ENCODE measurements around the gene GRB7. TPM values are rescaled to one million over a fixed set of nuclear protein-coding genes. Genes with fewer than 3 reads are reported as not detected.

The GRB7 gene
- total RNA-seq, 1 experiment from 2014 or later, result 1.5 TPM

- no peak overlapping the region for H3K4me3 ChIP-seq (ENCODE audit: low read length)
- H3K4me2 ChIP-seq (ENCODE audit: low read depth, low read length, poor library complexity, severe bottlenecking), result no peak overlapping the region
- no peaks in the 10 kb centered on the region for H3K27me3 ChIP-seq (ENCODE audit: low read length)
- no peaks in the 10 kb centered on the region for H3K79me2 ChIP-seq (ENCODE audit: low read length)
- H3K4me1 ChIP-seq (ENCODE audit: low read length), result peaks cover 25% of the 10 kb centered on the region
- H3K9me3 ChIP-seq (ENCODE audit: low read length), result no peaks in the 10 kb centered on the region
- H2AFZ ChIP-seq (ENCODE audit: low read length), result no peak overlapping the region
- H3K9ac ChIP-seq (ENCODE audit: low read length), result no peak overlapping the region
- H3K36me3 ChIP-seq (ENCODE audit: insufficient read depth, low read length), result no peaks in the 10 kb centered on the region
- H3K27ac ChIP-seq (ENCODE audit: low read length), result no peak overlapping the region
- H4K20me1 ChIP-seq (ENCODE audit: insufficient read depth, low read depth, low read length), result no peaks in the 10 kb centered on the region
- no peaks in the 10 kb centered on the region for H3K9me2 ChIP-seq (replicated peaks; ENCODE audit: insufficient read depth, low read length)
- DNase-seq, result no peak
These were observed 12.6 kb downstream of the GRB7 start for GRCh38 chr17:39750131-39751015.

GRCh38 chr17:39751016-39751543 is 13.3 kb downstream of the GRB7 start:
- H3K4me1 ChIP-seq (ENCODE audit: low read length), result peaks cover 32% of the 10 kb centered on the region
- no peaks in the 10 kb centered on the region for H3K27me3 ChIP-seq (ENCODE audit: low read length)
- H3K4me2 ChIP-seq (ENCODE audit: low read depth, low read length, poor library complexity, severe bottlenecking), result no peak overlapping the region
- H3K9me3 ChIP-seq (ENCODE audit: low read length), result no peaks in the 10 kb centered on the region
- no peaks in the 10 kb centered on the region for H3K36me3 ChIP-seq (ENCODE audit: insufficient read depth, low read length)
- no peaks in the 10 kb centered on the region for H3K9me2 ChIP-seq (replicated peaks; ENCODE audit: insufficient read depth, low read length)
- H3K4me3 ChIP-seq (ENCODE audit: low read length), result no peak overlapping the region
- no peak overlapping the region for H3K9ac ChIP-seq (ENCODE audit: low read length)
- no peak overlapping the region for H3K27ac ChIP-seq (ENCODE audit: low read length)
- no peaks in the 10 kb centered on the region for H3K79me2 ChIP-seq (ENCODE audit: low read length)
- H4K20me1 ChIP-seq (ENCODE audit: insufficient read depth, low read depth, low read length), result no peaks in the 10 kb centered on the region
- H2AFZ ChIP-seq (ENCODE audit: low read length), result no peak overlapping the region
- DNase-seq, result no peak

- Histone ChIP-seq H3K9ac (ENCODE audit: low read length) (no peak overlapping the region), H3K9me3 (ENCODE audit: low read length) (no peaks in the 10 kb centered on the region), H3K36me3 (ENCODE audit: insufficient read depth, low read length) (no peaks in the 10 kb centered on the region), H3K4me1 (ENCODE audit: low read length) (peaks cover 38% of the 10 kb centered on the region), H3K79me2 (ENCODE audit: low read length) (no peaks in the 10 kb centered on the region), H3K27me3 (ENCODE audit: low read length) (no peaks in the 10 kb centered on the region), H3K9me2 (replicated peaks; ENCODE audit: insufficient read depth, low read length) (no peaks in the 10 kb centered on the region), H3K27ac (ENCODE audit: low read length) (no peak overlapping the region), H3K4me2 (ENCODE audit: low read depth, low read length, poor library complexity, severe bottlenecking) (no peak overlapping the region), H4K20me1 (ENCODE audit: insufficient read depth, low read depth, low read length) (no peaks in the 10 kb centered on the region), H3K4me3 (ENCODE audit: low read length) (no peak overlapping the region), H2AFZ (ENCODE audit: low read length) (no peak overlapping the region)
- DNase-seq, result no peak
These were observed 13.9 kb downstream of the GRB7 start for GRCh38 chr17:39751637-39752036.

GRCh38 chr17:39752241-39752881 is 14.6 kb downstream of the GRB7 start:
- Histone ChIP-seq H3K79me2 (ENCODE audit: low read length) (no peaks in the 10 kb centered on the region), H3K36me3 (ENCODE audit: insufficient read depth, low read length) (no peaks in the 10 kb centered on the region), H3K4me2 (ENCODE audit: low read depth, low read length, poor library complexity, severe bottlenecking) (no peak overlapping the region), H3K9me2 (replicated peaks; ENCODE audit: insufficient read depth, low read length) (no peaks in the 10 kb centered on the region), H3K4me3 (ENCODE audit: low read length) (no peak overlapping the region), H3K9ac (ENCODE audit: low read length) (no peak overlapping the region), H2AFZ (ENCODE audit: low read length) (no peak overlapping the region), H3K27ac (ENCODE audit: low read length) (no peak overlapping the region), H3K4me1 (ENCODE audit: low read length) (peaks cover 45% of the 10 kb centered on the region), H3K9me3 (ENCODE audit: low read length) (no peaks in the 10 kb centered on the region), H3K27me3 (ENCODE audit: low read length) (no peaks in the 10 kb centered on the region), H4K20me1 (ENCODE audit: insufficient read depth, low read depth, low read length) (no peaks in the 10 kb centered on the region)
- no peak for DNase-seq

GRCh38 chr17:39753514-39754160 is 15.9 kb downstream of the GRB7 start:
- Histone ChIP-seq H3K27ac (ENCODE audit: low read length) (peak overlapping the region; percentile 88), H4K20me1 (ENCODE audit: insufficient read depth, low read depth, low read length) (no peaks in the 10 kb centered on the region), H3K9me3 (ENCODE audit: low read length) (no peaks in the 10 kb centered on the region), H3K79me2 (ENCODE audit: low read length) (no peaks in the 10 kb centered on the region), H2AFZ (ENCODE audit: low read length) (peak overlapping the region; percentile 69; the same call in 1 of the 2 replicates), H3K4me3 (ENCODE audit: low read length) (peak overlapping the region; percentile 68; the same call in 1 of the 2 replicates), H3K4me2 (ENCODE audit: low read depth, low read length, poor library complexity, severe bottlenecking) (peak overlapping the region; percentile 78), H3K9me2 (replicated peaks; ENCODE audit: insufficient read depth, low read length) (no peaks in the 10 kb centered on the region), H3K27me3 (ENCODE audit: low read length) (no peaks in the 10 kb centered on the region), H3K4me1 (ENCODE audit: low read length) (peaks cover 58% of the 10 kb centered on the region), H3K36me3 (ENCODE audit: insufficient read depth, low read length) (no peaks in the 10 kb centered on the region), H3K9ac (ENCODE audit: low read length) (peak overlapping the region; percentile 93)
- peak; percentile 87 for DNase-seq

GRCh38 chr17:39754161-39754957 is 16.6 kb downstream of the GRB7 start:
- no peaks in the 10 kb centered on the region for H4K20me1 ChIP-seq (ENCODE audit: insufficient read depth, low read depth, low read length)
- peaks cover 65% of the 10 kb centered on the region for H3K4me1 ChIP-seq (ENCODE audit: low read length)
- peak overlapping the region; percentile 99 for H3K9ac ChIP-seq (ENCODE audit: low read length)
- no peaks in the 10 kb centered on the region for H3K27me3 ChIP-seq (ENCODE audit: low read length)
- peak overlapping the region; percentile 98 for H3K4me2 ChIP-seq (ENCODE audit: low read depth, low read length, poor library complexity, severe bottlenecking)
- no peaks in the 10 kb centered on the region for H3K36me3 ChIP-seq (ENCODE audit: insufficient read depth, low read length)
- no peaks in the 10 kb centered on the region for H3K9me2 ChIP-seq (replicated peaks; ENCODE audit: insufficient read depth, low read length)
- H3K79me2 ChIP-seq (ENCODE audit: low read length), result no peaks in the 10 kb centered on the region
- no peaks in the 10 kb centered on the region for H3K9me3 ChIP-seq (ENCODE audit: low read length)
- peak overlapping the region; percentile 100 for H3K27ac ChIP-seq (ENCODE audit: low read length)
- H2AFZ ChIP-seq (ENCODE audit: low read length), result 0 out of 2 replicates have a peak overlapping the region, but pooled peaks have one; percentile 69
- peak; percentile 99 for DNase-seq
- H3K4me3 ChIP-seq (ENCODE audit: low read length), result peak overlapping the region; percentile 71

GRCh38 chr17:39754958-39755553 is 17.3 kb downstream of the GRB7 start:
- Histone ChIP-seq H3K4me2 (ENCODE audit: low read depth, low read length, poor library complexity, severe bottlenecking) (peak overlapping the region; percentile 98), H3K9me3 (ENCODE audit: low read length) (no peaks in the 10 kb centered on the region), H3K79me2 (ENCODE audit: low read length) (no peaks in the 10 kb centered on the region), H3K4me1 (ENCODE audit: low read length) (peaks cover 72% of the 10 kb centered on the region), H3K27ac (ENCODE audit: low read length) (peak overlapping the region; percentile 100), H3K9me2 (replicated peaks; ENCODE audit: insufficient read depth, low read length) (no peaks in the 10 kb centered on the region), H3K4me3 (ENCODE audit: low read length) (peak overlapping the region; percentile 71), H3K36me3 (ENCODE audit: insufficient read depth, low read length) (no peaks in the 10 kb centered on the region), H3K9ac (ENCODE audit: low read length) (peak overlapping the region; percentile 99), H4K20me1 (ENCODE audit: insufficient read depth, low read depth, low read length) (no peaks in the 10 kb centered on the region), H2AFZ (ENCODE audit: low read length) (no peak overlapping the region), H3K27me3 (ENCODE audit: low read length) (no peaks in the 10 kb centered on the region)
- DNase-seq, result no peak

Data from Karpas-422 (cell line).